NCI-H146 treated with DMSO at 0.1 percent for 48 hours (cell line): ENCODE data around the gene HIBCH.
"Not testable (repeated sequence)": the region's sequence is repeated elsewhere in the genome, so short reads cannot be mapped to it uniquely, and the experiment has no call there.

Source experiments
- DNase-seq: peaks from one replicate; lab custom pipeline; 2025; ENCODE audit not compliant: unreplicated experiment; lab: John Stamatoyannopoulos, UW

The HIBCH gene

GRCh38 chr2:190311893-190312634, 7.6 kb downstream of the HIBCH start:
- no peak for DNase-seq

GRCh38 chr2:190308031-190308430, 11.6 kb downstream of the HIBCH start:
- no peak for DNase-seq

GRCh38 chr2:190304404-190304803, 15.2 kb downstream of the HIBCH start:
- DNase-seq, result no peak

GRCh38 chr2:190303647-190304046, 16.0 kb downstream of the HIBCH start:
- no peak for DNase-seq

- no peak for DNase-seq
Observed at GRCh38 chr2:190302052-190302451, 17.6 kb downstream of the HIBCH start.

GRCh38 chr2:190301032-190301431, 18.6 kb downstream of the HIBCH start:
- no peak for DNase-seq

GRCh38 chr2:190297880-190298279, 21.7 kb downstream of the HIBCH start:
- not testable (repeated sequence) for DNase-seq

GRCh38 chr2:190283783-190284182, 35.8 kb downstream of the HIBCH start:
- DNase-seq, result no peak

- no peak for DNase-seq
Observed at GRCh38 chr2:190280565-190281350, 38.9 kb downstream of the HIBCH start.

- DNase-seq, result not testable (repeated sequence)
Observed at GRCh38 chr2:190279256-190280134, 40.1 kb downstream of the HIBCH start.

- DNase-seq, result no peak
Observed at GRCh38 chr2:190277234-190278112, 42.2 kb downstream of the HIBCH start.

- no peak for DNase-seq
Observed at GRCh38 chr2:190272457-190272842, 47.2 kb downstream of the HIBCH start.

- no peak for DNase-seq
Observed at GRCh38 chr2:190271783-190272456, 47.7 kb downstream of the HIBCH start.

GRCh38 chr2:190270298-190270697, 49.3 kb downstream of the HIBCH start:
- DNase-seq, result no peak

- DNase-seq, result not testable (repeated sequence)
Observed at GRCh38 chr2:190269699-190270098, 49.9 kb downstream of the HIBCH start.

GRCh38 chr2:190267302-190267701, 52.3 kb downstream of the HIBCH start:
- DNase-seq, result no peak

GRCh38 chr2:190266314-190266713, 53.3 kb downstream of the HIBCH start:
- no peak for DNase-seq

GRCh38 chr2:190261851-190262250, 57.8 kb downstream of the HIBCH start:
- DNase-seq, result no peak

- no peak for DNase-seq
Observed at GRCh38 chr2:190256087-190256486, 63.5 kb downstream of the HIBCH start.

- DNase-seq, result no peak
Observed at GRCh38 chr2:190255676-190256075, 64.0 kb downstream of the HIBCH start.
